ENCODE results near the gene ZNF341.

ZNF341 gene

DNA sequence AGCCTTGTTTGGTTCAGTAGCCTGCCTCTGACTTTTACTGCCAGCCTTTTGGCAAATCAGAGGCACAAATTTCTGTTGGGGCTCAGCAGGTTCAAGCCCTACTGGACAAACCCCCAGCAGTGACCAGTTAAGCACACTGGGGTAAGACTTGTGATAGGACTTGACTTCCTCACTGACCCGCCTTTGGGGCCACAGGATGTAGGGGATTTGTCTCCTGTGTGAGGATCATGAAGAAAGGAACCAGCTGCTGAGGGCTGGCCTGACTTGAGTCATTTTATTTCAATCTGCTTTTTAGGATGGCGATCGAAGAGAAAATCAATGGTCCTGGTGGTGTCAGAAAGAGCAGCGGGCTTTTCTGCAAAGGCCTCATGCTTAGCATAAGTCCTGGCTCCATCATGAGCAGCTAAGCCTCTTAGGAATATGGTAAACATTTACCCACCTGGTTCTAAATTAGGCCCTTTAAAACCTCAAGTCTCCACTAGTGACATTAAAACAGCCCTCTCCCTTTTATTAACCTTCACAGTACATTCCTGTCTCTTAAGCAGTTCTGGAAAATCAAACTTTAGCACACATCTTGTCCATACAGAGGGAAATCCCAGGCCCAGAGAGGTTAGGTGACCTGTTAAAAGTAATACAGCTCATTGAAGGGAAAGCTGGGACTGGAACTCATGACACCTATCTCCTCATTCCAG lies 96.0 kb downstream of the ZNF341 start:
- Histone ChIP-seq H3K9me3 (ENCODE audit: control insufficient read depth, low read length) (no peaks in the 10 kb centered on the region), H3K9ac (no peak overlapping the region), H3K27me3 (ENCODE audit: control insufficient read depth, insufficient read depth, low read length) (no peaks in the 10 kb centered on the region), H3K4me3 (ENCODE audit: low read depth, low read length) (no peak overlapping the region), H3K36me3 (ENCODE audit: control insufficient read depth, insufficient read depth, low read length) (no peaks in the 10 kb centered on the region), H3K4me1 (peaks cover 42% of the 10 kb centered on the region), H3K79me2 (peaks cover 73% of the 10 kb centered on the region), H3K4me2 (ENCODE audit: low read length) (no peak overlapping the region), H2AFZ (no peak overlapping the region), H3K27ac (no peak overlapping the region)
- TF ChIP-seq, protein P1, sequence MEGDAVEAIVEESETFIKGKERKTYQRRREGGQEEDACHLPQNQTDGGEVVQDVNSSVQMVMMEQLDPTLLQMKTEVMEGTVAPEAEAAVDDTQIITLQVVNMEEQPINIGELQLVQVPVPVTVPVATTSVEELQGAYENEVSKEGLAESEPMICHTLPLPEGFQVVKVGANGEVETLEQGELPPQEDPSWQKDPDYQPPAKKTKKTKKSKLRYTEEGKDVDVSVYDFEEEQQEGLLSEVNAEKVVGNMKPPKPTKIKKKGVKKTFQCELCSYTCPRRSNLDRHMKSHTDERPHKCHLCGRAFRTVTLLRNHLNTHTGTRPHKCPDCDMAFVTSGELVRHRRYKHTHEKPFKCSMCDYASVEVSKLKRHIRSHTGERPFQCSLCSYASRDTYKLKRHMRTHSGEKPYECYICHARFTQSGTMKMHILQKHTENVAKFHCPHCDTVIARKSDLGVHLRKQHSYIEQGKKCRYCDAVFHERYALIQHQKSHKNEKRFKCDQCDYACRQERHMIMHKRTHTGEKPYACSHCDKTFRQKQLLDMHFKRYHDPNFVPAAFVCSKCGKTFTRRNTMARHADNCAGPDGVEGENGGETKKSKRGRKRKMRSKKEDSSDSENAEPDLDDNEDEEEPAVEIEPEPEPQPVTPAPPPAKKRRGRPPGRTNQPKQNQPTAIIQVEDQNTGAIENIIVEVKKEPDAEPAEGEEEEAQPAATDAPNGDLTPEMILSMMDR (IDR thresholded peaks at IDR 0.05): no peak

DNA sequence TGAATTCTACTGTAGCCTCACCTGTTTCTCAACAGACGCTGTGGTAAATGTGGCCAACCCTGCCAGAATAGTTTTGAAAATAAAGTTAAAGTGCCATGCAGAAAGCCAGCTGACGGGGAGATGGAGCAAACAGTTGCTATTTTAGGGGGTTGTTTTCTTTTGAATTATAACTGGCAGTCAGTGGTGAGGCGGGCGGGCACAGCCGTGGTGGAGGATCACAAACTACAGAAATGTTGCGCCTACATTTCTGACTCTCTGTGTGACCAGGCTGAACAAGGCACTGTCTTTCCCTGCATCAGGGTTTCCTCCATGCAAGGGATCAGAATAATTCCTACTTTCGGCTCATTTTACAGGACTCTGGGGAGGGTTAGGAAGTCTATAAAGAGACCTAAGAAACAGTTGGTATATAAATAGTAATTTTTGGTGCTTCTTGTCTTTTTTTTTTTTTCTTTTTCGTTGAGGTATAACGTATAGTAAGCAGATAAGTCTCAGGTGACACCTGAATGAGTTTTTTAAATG lies 96.6 kb downstream of the ZNF341 start:
- H3K9ac ChIP-seq: no peak overlapping the region
- no peak overlapping the region for H3K4me3 ChIP-seq (ENCODE audit: low read depth, low read length)
- H3K4me2 ChIP-seq (ENCODE audit: low read length): no peak overlapping the region

DNA sequence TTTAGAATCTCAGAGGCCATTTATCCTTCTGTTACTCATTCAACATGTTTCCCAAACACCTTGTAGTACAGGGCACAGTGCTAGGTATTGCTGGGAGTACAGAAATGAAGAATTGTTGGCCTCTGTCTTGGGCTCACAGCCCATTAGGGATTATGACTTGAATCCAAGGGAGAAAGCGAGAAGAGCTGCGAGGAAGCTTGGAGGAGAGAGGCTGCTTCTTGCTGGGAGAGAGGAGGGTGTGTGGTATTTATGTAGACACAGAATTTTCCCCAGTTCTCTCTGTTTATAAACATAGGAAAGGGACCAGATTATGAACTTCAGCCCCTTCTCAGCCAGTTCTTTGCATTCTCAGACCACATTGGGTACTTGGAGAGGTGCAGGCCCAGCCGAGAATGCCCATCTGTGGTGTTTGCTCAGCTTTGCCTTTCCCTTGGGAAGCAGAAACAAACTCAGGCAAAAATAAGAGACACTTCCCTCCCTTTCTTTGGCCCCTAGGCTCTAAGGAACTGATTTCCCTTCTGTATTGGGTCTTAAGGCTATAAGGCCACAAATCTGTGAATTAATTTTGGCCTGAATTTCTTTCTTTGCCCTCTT lies 97.3 kb downstream of the ZNF341 start:
- H3K27me3 ChIP-seq (ENCODE audit: control insufficient read depth, insufficient read depth, low read length): no peaks in the 10 kb centered on the region
- H3K9ac ChIP-seq: no peak overlapping the region
- no peak overlapping the region for H3K4me3 ChIP-seq (ENCODE audit: low read depth, low read length)
- no peaks in the 10 kb centered on the region for H3K36me3 ChIP-seq (ENCODE audit: control insufficient read depth, insufficient read depth, low read length)
- peaks cover 69% of the 10 kb centered on the region for H3K79me2 ChIP-seq
- no peak overlapping the region for H2AFZ ChIP-seq
- H3K4me2 ChIP-seq (ENCODE audit: low read length): no peak overlapping the region
- H3K4me1 ChIP-seq: peaks cover 45% of the 10 kb centered on the region
- no peak overlapping the region for H3K27ac ChIP-seq
- no peaks in the 10 kb centered on the region for H3K9me3 ChIP-seq (ENCODE audit: control insufficient read depth, low read length)
- TF ChIP-seq, protein P1 (IDR thresholded peaks at IDR 0.05): no peak

More for the DNA sequence above, 96.6 kb downstream of the ZNF341 start:
- Histone ChIP-seq H3K4me1 (peaks cover 45% of the 10 kb centered on the region), H3K79me2 (peaks cover 73% of the 10 kb centered on the region), H3K27ac (no peak overlapping the region), H3K9me3 (ENCODE audit: control insufficient read depth, low read length) (no peaks in the 10 kb centered on the region), H3K36me3 (ENCODE audit: control insufficient read depth, insufficient read depth, low read length) (no peaks in the 10 kb centered on the region), H2AFZ (no peak overlapping the region), H3K27me3 (ENCODE audit: control insufficient read depth, insufficient read depth, low read length) (no peaks in the 10 kb centered on the region)
- TF ChIP-seq, protein P1 (IDR thresholded peaks at IDR 0.05): no peak

DNA sequence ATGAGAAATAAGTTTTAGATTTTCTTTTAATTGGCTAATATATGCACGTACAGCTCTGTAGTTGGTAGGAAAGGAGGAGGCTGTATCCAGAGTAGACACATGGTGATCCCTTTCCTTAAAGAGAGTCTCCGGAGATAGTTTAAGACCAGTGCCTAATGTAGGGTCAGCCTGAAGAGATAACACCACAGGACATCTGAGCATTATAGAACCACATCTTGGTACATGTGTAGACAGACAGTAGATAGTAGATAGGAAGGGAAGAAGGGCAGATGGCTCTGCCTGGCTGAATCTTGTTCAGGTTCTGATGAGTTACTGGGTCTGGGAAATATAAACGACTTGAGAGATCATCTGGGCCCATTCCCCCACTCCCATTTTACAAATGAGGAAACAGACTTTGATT lies 97.8 kb downstream of the ZNF341 start:
- H3K4me3 ChIP-seq (ENCODE audit: low read depth, low read length): no peak overlapping the region
- peaks cover 45% of the 10 kb centered on the region for H3K4me1 ChIP-seq
- H3K36me3 ChIP-seq (ENCODE audit: control insufficient read depth, insufficient read depth, low read length): no peaks in the 10 kb centered on the region
- no peak overlapping the region for H3K27ac ChIP-seq
- H3K4me2 ChIP-seq (ENCODE audit: low read length): no peak overlapping the region
- H3K9ac ChIP-seq: no peak overlapping the region
- H3K79me2 ChIP-seq: peaks cover 64% of the 10 kb centered on the region
- TF ChIP-seq, protein P1 (IDR thresholded peaks at IDR 0.05): no peak
- no peaks in the 10 kb centered on the region for H3K27me3 ChIP-seq (ENCODE audit: control insufficient read depth, insufficient read depth, low read length)
- no peaks in the 10 kb centered on the region for H3K9me3 ChIP-seq (ENCODE audit: control insufficient read depth, low read length)
- H2AFZ ChIP-seq: no peak overlapping the region
